Mucosa of descending colon (tissue), 3 donors: ENCODE results near the gene RAD9A. TPM values are rescaled to one million over a fixed set of nuclear protein-coding genes. Genes with fewer than 3 reads are reported as not detected.

Experiments used
- ATAC-seq: fragments of 200-7000 bp; cut with Tn5 transposase; one replicate; pipeline ENCODE4 v1.9.1; 2020; ENCODE audit warnings: mild to moderate bottlenecking, moderate library complexity
- DNase-seq, 3 donors: peaks; one replicate each; pipeline ENCODE4 v3.0.0-alpha.2; 2020
- H3K36me3 ChIP-seq: fragments of 200-600 bp; one replicate; pipeline ENCODE4 v1.8.0; 2021; ENCODE audit warnings: low read depth, mild to moderate bottlenecking
- H3K4me1 ChIP-seq: fragments of 200-600 bp; one replicate; pipeline ENCODE4 v1.8.0; 2021; ENCODE audit warnings: low read depth, mild to moderate bottlenecking
- H3K4me3 ChIP-seq: fragments of 200-600 bp; one replicate; pipeline ENCODE4 v1.8.0; 2021; ENCODE audit warnings: mild to moderate bottlenecking
- H3K9me3 ChIP-seq: fragments of 200-600 bp; one replicate; pipeline ENCODE4 v1.8.0; 2021; ENCODE audit warnings: mild to moderate bottlenecking
- intact Hi-C, 2 donors: fragments of 100-400 bp; cut with DNase I in 1 of 2; cut with micrococcal nuclease in 1 of 2; formaldehyde crosslinking; loops; one replicate each; pipeline versions ENCODE4 v1.11.0 to v1.11.1; 2022; cut with DNase I, micrococcal nuclease
- total RNA-seq, 3 donors: library from RNA; stranded (reverse); fragmentation: NEBNext Ultra II Directional in 2 of 3; extraction: Animal tissue kit (Norgen Biotek cat#: 25700) in 2 of 3; gene quantifications; one replicate each; pipeline versions ENCODE4 v1.2.1 to v1.2.4, GENCODE V29; 2021 to 2023
- TF ChIP-seq, protein P1 (sequence below): fragments of 200-600 bp; IDR thresholded peaks from one replicate; pipeline ENCODE4 v1.8.0; 2022; ENCODE audit warnings: antibody characterized with exemption, mild to moderate bottlenecking
- donor health status: DM: no; HTN: no; CAD: no; lungs with moderate emphysema.
- donor health status: DM: no; HTN: no; CAD: no.
- donor health status: DM: no; HTN: yes; CAD: no.

Gene RAD9A
- total RNA-seq, 3 donors from 2014 or later, result 27.9 to 39.3 (median 29.1) TPM

DNA sequence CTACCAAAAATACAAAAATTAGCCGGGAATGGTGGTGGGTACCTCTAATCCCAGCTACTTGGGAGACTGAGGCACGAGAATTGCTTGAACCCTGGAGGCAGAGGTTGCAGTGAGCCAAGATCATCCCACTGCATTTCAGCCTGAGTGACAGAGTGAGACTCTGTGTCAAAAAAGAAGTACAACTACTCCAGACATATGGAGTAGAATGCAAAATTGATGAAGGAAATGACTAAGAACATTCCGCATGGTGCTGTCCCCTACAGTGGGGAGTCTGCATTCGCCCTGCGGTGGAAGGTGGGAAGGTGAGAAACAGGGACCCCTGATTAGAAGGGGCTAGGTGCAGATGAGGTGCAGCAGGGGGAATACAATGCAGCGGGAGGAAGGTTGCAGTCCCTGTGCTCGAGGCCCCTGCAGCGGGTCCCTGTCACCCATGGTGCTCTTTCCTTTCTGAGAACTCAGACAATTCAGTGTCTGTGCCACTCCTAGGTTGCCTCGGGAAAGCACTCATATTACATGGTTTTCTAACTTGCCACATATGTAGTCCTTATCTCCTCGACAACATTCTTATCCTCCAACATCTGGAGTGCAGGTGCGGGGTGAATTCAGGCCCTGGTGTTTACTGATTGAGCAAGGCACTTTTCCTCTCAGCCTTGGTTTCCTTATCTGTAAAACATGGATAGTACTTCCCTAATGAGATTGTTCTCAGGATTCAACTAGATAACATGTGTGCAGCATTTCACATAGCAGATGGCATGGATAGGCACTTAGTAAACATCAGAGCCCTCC is 43.6 kb upstream of the RAD9A start:
- peaks cover 51% of the 10 kb centered on the region for H3K4me1 ChIP-seq
- intact Hi-C loops, result no loop called here
- H3K36me3 ChIP-seq, result no peaks in the 10 kb centered on the region
- H3K9me3 ChIP-seq, result no peaks in the 10 kb centered on the region
- DNase-seq (peak in 1 of 3 donors; percentile 23), ATAC-seq (no peak)
- TF ChIP-seq, protein P1, sequence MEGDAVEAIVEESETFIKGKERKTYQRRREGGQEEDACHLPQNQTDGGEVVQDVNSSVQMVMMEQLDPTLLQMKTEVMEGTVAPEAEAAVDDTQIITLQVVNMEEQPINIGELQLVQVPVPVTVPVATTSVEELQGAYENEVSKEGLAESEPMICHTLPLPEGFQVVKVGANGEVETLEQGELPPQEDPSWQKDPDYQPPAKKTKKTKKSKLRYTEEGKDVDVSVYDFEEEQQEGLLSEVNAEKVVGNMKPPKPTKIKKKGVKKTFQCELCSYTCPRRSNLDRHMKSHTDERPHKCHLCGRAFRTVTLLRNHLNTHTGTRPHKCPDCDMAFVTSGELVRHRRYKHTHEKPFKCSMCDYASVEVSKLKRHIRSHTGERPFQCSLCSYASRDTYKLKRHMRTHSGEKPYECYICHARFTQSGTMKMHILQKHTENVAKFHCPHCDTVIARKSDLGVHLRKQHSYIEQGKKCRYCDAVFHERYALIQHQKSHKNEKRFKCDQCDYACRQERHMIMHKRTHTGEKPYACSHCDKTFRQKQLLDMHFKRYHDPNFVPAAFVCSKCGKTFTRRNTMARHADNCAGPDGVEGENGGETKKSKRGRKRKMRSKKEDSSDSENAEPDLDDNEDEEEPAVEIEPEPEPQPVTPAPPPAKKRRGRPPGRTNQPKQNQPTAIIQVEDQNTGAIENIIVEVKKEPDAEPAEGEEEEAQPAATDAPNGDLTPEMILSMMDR, result no peak
- no peak overlapping the region for H3K4me3 ChIP-seq

DNA sequence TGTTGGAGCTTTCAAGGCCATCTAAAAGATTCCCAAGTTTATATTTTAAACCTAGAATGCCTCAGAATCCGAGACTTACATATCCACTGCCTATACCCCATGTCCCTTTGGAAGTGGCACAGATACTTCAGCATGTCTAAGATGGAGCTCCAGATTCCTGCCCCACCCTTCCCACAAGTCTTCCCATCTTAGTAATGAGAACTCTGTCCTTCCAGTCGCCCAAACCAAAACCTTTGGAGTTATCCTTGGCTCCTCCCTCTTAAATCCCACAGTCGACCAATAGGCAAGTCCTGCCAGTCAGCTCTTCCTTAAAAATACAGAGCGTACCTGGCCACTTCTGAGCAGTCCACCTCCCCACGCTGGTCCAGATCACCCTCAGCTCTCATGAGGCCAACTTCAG is 42.8 kb upstream of the RAD9A start:
- no peak overlapping the region for H3K4me3 ChIP-seq
- ATAC-seq (no peak), DNase-seq (no peak)
- intact Hi-C loops, result no loop called here
- H3K4me1 ChIP-seq, result peaks cover 56% of the 10 kb centered on the region
- no peaks in the 10 kb centered on the region for H3K9me3 ChIP-seq
- no peaks in the 10 kb centered on the region for H3K36me3 ChIP-seq
- TF ChIP-seq, protein P1, result no peak

DNA sequence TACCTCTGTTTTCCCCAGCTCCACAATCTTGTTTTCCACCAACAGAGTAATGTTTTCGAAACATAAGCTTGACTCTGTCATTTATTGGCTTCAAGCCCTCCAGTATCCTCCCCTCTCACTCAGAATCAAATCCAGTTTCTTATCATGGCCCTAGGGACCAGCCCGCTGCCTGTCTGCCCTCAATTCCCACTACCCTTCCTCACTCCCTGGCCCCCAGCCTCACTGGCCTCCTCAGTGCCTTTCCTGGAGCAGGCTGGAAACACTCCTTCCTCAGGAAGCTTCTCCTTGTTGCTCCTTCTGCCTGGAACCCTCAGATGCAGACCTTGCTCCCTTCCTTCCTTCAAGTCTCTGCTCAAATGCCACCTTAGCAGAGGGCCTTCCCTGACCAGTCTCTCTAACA is 42.3 kb upstream of the RAD9A start:
- TF ChIP-seq, protein P1, result no peak
- no peaks in the 10 kb centered on the region for H3K9me3 ChIP-seq
- intact Hi-C loops, result no loop called here
- no peaks in the 10 kb centered on the region for H3K36me3 ChIP-seq
- no peak overlapping the region for H3K4me3 ChIP-seq
- H3K4me1 ChIP-seq, result peaks cover 59% of the 10 kb centered on the region
- ATAC-seq, result no peak
- DNase-seq, result peak in 1 of 3 donors; percentile 6

DNA sequence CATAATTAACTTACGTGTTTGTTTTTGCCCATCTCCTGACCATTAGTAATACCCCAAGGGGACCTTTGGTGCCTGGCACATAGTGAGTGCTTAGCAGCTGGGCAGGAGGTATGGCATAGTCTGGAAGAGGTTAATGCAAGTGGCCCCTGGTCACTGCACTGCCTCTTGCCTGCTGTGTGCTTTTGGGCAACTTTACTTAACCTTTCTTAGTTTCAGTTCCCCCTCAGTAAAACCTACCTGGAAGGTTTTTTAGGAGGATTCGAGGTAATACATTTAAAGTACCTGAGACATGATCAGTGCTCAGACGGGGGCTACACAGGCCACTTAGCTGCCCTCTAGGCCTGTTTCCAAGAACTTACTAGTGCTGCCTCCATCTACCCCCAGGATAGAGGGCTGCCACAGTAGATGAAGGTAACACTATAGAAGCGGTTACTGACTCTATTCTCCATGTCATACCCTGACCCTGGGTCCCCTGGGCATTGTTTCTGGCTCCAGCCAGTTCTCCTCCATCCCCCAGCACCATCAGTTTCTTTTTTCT is 41.8 kb upstream of the RAD9A start:
- TF ChIP-seq, protein P1, result no peak
- no peak for DNase-seq
- Histone ChIP-seq H3K4me1 (peaks cover 59% of the 10 kb centered on the region), H3K4me3 (no peak overlapping the region), H3K36me3 (no peaks in the 10 kb centered on the region), H3K9me3 (no peaks in the 10 kb centered on the region)
- intact Hi-C loops, result no loop called here
- no peak for ATAC-seq

DNA sequence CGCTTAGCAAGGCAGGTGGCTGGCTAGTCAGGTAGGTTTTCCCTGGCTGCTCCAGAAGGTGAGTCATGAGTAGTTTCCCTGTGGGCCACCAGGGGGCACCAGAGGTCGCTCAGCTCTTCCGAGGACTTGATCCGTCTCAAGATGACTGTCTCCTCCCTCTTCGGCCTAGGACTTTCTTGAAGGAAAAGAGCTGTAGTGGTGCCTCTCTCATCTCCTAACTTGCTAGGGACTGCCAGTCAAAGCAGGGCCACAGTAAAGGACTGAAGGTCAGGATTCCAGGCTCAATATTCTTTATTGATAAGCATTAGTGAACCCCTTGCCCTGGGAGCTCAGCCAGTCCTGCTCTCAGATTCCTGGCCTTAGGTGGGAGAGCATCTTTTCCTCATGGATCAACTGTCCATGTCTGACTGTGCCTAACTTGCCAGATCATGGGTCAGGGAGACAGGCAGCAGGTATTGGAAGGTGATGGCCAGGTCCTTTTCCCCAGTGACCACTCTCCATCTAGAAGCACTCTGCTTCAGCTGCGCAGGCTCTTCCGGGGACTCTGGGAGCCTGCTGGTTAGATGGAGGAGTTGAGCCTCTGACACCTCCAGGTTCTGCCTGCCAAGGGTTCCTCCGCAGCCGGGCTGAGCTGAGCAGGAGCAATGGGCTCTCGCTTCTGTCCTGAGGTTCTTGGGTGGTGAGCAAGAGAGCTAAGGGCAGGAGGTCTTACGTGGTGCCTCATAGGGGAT is 40.3 kb upstream of the RAD9A start:
- ATAC-seq (peak; percentile 36), DNase-seq (peak; percentile 73 to 79 (median 79))
- intact Hi-C loops, result no loop called here
- Histone ChIP-seq H3K4me3 (no peak overlapping the region), H3K9me3 (no peaks in the 10 kb centered on the region), H3K4me1 (peaks cover 60% of the 10 kb centered on the region), H3K36me3 (no peaks in the 10 kb centered on the region)
- TF ChIP-seq, protein P1, result peak; percentile 88
